HepG2 (cell line): Measurements from ENCODE around the gene CDC42SE2. TPM values are rescaled to one million over a fixed set of nuclear protein-coding genes. Genes with fewer than 3 reads are reported as not detected.

Experiments used
- ATAC-seq: fragments of 200-7000 bp; cut with Tn5 transposase; 3 replicates; pipeline ENCODE4 v1.9.1; 2020; ENCODE audit warnings: mild to moderate bottlenecking, moderate library complexity
- BruUV-seq: library from RNA; stranded (reverse); fragments of 400-500 nt; replicated peaks from 2 replicates; lab custom pipeline; 2021; lab: Mats Ljungman, UMichigan
- CTCF ChIA-PET: fragments of 300-600 bp; formaldehyde crosslinking; extraction: SDS; loops from one replicate; lab custom pipeline; 2021; ENCODE audit warnings: low total read pairs, inconsistent platforms, low intra/inter-chr PET ratio; lab: Yijun Ruan, JAX
- POLR2A ChIA-PET: fragments of 350-600 bp; sonication (Branson Sonifier 250); formaldehyde crosslinking; loops from one replicate; lab custom pipeline; 2020; ENCODE audit warnings: antibody characterized with exemption, inconsistent platforms; lab: Yijun Ruan, JAX
- DNase-seq: peaks from one replicate; pipeline ENCODE4 v3.0.0-alpha.2; 2015; ENCODE audit warnings: low spot score
- FAIRE-seq: peaks from 3 replicates; lab custom pipeline; 2011; peaks lifted over from hg19 to GRCh38; lab: Jason Lieb, UNC
- H2AFZ ChIP-seq: one replicate; pipeline ENCODE4 v1.6.1; 2011; ENCODE audit warnings: low read length, inconsistent platforms
- H3K27ac ChIP-seq: fragments of 300-600 bp; 3 replicates; pipeline ENCODE4 v1.8.0; 2011; ENCODE audit warnings: mixed run types, mild to moderate bottlenecking, mixed read lengths, low read length, inconsistent platforms; ENCODE audit not compliant: insufficient read depth; ENCODE audit errors: extremely low read length
- H3K27me3 ChIP-seq, 2 experiments: fragments of 200-600 bp in 1 of 2; 2 replicates in 1 of 2; 3 replicates in 1 of 2; pipeline versions ENCODE4 v1.6.0 to v1.8.0; 2011; ENCODE audit warnings: low read length in 2 of 2, mild to moderate bottlenecking in 2 of 2, moderate library complexity in 2 of 2, inconsistent platforms in 1 of 2; ENCODE audit not compliant: insufficient read depth in 2 of 2, control insufficient read depth in 1 of 2
- H3K36me3 ChIP-seq, 2 experiments: fragments of 200-600 bp in 1 of 2; replicated peaks in 1 of 2; 2 replicates in 1 of 2; 3 replicates in 1 of 2; pipeline versions ENCODE4 v1.5.1 to v1.8.0; 2011; ENCODE audit warnings: low read length in 2 of 2, inconsistent platforms in 1 of 2; ENCODE audit not compliant: insufficient read depth in 2 of 2, control insufficient read depth in 1 of 2
- H3K4me1 ChIP-seq: 2 replicates; pipeline ENCODE4 v1.5.1; 2012; ENCODE audit warnings: low read length, inconsistent platforms; ENCODE audit not compliant: insufficient read depth
- H3K4me2 ChIP-seq: 2 replicates; pipeline ENCODE4 v1.6.0; 2011; ENCODE audit warnings: low read depth, low read length, inconsistent platforms
- H3K4me3 ChIP-seq, 3 experiments: fragments of 200-600 bp in 1 of 3; sonication (generic), shearing (Covaris generic) in 1 of 3; replicated peaks in 1 of 3; 2 replicates each; pipeline ENCODE4 v1.5.1; 2011 to 2016; ENCODE audit warnings: low read length in 3 of 3, inconsistent platforms in 2 of 3, low read depth in 2 of 3, mild to moderate bottlenecking in 2 of 3, control low read depth in 1 of 3, mixed read lengths in 1 of 3; ENCODE audit not compliant: insufficient read depth in 1 of 3
- H3K79me2 ChIP-seq: one replicate; pipeline ENCODE4 v1.6.1; 2011; ENCODE audit warnings: low read length, inconsistent platforms; ENCODE audit not compliant: insufficient read depth
- H3K9ac ChIP-seq: 2 replicates; pipeline ENCODE4 v1.6.0; 2011; ENCODE audit warnings: mild to moderate bottlenecking, low read depth, low read length, inconsistent platforms; ENCODE audit not compliant: insufficient read depth
- H3K9me3 ChIP-seq: 2 replicates; pipeline ENCODE4 v1.5.1; 2012; ENCODE audit warnings: mild to moderate bottlenecking, low read length
- H4K20me1 ChIP-seq: 2 replicates; pipeline ENCODE4 v1.6.0; 2011; ENCODE audit warnings: inconsistent platforms, mild to moderate bottlenecking, low read length, moderate library complexity; ENCODE audit not compliant: insufficient read depth
- CTCF ChIP-seq: sonication (generic); formaldehyde crosslinking; IDR thresholded peaks from 2 replicates; pipeline ENCODE4 v1.5.0; 2020; ENCODE audit warnings: mild to moderate bottlenecking, missing genetic modification reagents, moderate library complexity
- DMAP1 ChIP-seq: IDR thresholded peaks from 2 replicates; pipeline ENCODE4 v1.6.1; 2016
- GFI1 ChIP-seq: sonication (generic); formaldehyde crosslinking; IDR thresholded peaks from 2 replicates; pipeline ENCODE4 v1.5.0; 2020; ENCODE audit warnings: missing genetic modification reagents, mild to moderate bottlenecking, borderline replicate concordance
- NFKBIZ ChIP-seq: IDR thresholded peaks from 2 replicates; pipeline ENCODE4 v1.6.1; 2018; ENCODE audit warnings: missing genetic modification reagents, missing compliant biosample characterization
- REXO4 ChIP-seq: sonication (generic); formaldehyde crosslinking; IDR thresholded peaks from 2 replicates; pipeline ENCODE4 v1.8.0; 2022; ENCODE audit warnings: missing genetic modification reagents, mild to moderate bottlenecking, borderline replicate concordance
- ZBTB26 ChIP-seq: IDR thresholded peaks from 2 replicates; pipeline ENCODE4 v1.6.1; 2016; ENCODE audit warnings: missing compliant biosample characterization, missing genetic modification reagents, borderline replicate concordance
- ZBTB34 ChIP-seq: sonication (generic); formaldehyde crosslinking; IDR thresholded peaks from 2 replicates; pipeline ENCODE4 v1.8.0; 2022; ENCODE audit warnings: mild to moderate bottlenecking, missing genetic modification reagents
- ZMAT5 ChIP-seq: sonication (generic); formaldehyde crosslinking; IDR thresholded peaks from 2 replicates; pipeline ENCODE4 v1.5.0; 2020; ENCODE audit warnings: mild to moderate bottlenecking, low read depth, missing genetic modification reagents, borderline replicate concordance
- ZNF496 ChIP-seq: sonication (generic); formaldehyde crosslinking; IDR thresholded peaks from 2 replicates; pipeline ENCODE4 v1.8.1; 2023; ENCODE audit warnings: mild to moderate bottlenecking, moderate library complexity, missing genetic modification reagents; ENCODE audit not compliant: insufficient replicate concordance
- ZNF639 ChIP-seq: conservative IDR thresholded peaks from 2 replicates; pipeline ENCODE4 v1.6.1; 2018; ENCODE audit warnings: missing genetic modification reagents
- WGBS: methylation state at CpG from one replicate; pipeline ENCODE4 v1.1.6; 2017; ENCODE audit warnings: low lambda C conversion rate; 5-methylcytosine and 5-hydroxymethylcytosine counted together
- in situ Hi-C: cut with HindIII; loops from 2 replicates; pipeline ENCODE4 v1.10.0; 2017; ENCODE audit warnings: low pct_unique_long_range_greater_than_20kb; ENCODE audit not compliant: extremely low pct_ligation_motif_present
- intact Hi-C: fragments of 100-400 bp; cut with micrococcal nuclease; formaldehyde crosslinking; loops from one replicate; pipeline ENCODE4 v1.10.0; 2022; ENCODE audit not compliant: unreplicated experiment
- polyA plus RNA-seq, 8 experiments: library from polyadenylated mRNA; depleted of rRNA in 3 of 8; stranded (reverse) in 7 of 8; unstranded in 1 of 8; fragments of >200 nt; fragmentation: Illumina TruSeq in 4 of 8; extraction: Trizol in 4 of 8; gene quantifications; 2 replicates each; pipeline versions ENCODE4 v1.2.1 to v1.2.3, GENCODE V29; 2011 to 2016; ENCODE audit warnings: low read depth in 4 of 8, missing spikeins in 1 of 8, mixed read lengths in 1 of 8; ENCODE audit not compliant: insufficient read depth in 1 of 8
- total RNA-seq, 5 experiments: library from RNA; depleted of rRNA; stranded (reverse); fragments of >200 nt; fragmentation: Illumina TruSeq; extraction: Trizol; gene quantifications; 2 replicates each; pipeline ENCODE4 v1.2.3, GENCODE V29; 2016; ENCODE audit warnings: low read depth in 1 of 5
- TF ChIP-seq, protein P1 (sequence below), 2 experiments: sonication (generic) in 1 of 2; formaldehyde crosslinking in 1 of 2; IDR thresholded peaks; 2 replicates each; pipeline versions ENCODE4 v1.5.1 to v1.6.1; 2011 to 2020; ENCODE audit warnings: borderline replicate concordance in 1 of 2, low read depth in 1 of 2, low read length in 1 of 2, mild to moderate bottlenecking in 1 of 2, missing genetic modification reagents in 1 of 2, moderate library complexity in 1 of 2
- TF ChIP-seq, protein P2 (sequence below): sonication (generic); formaldehyde crosslinking; IDR thresholded peaks from 2 replicates; pipeline ENCODE4 v1.4.0; 2020; ENCODE audit warnings: mild to moderate bottlenecking, missing genetic modification reagents

CDC42SE2 gene
- total and polyA plus RNA-seq, 2 of the 13 experiments (the other 11 are each of a cell fraction or from before 2014, with no cell fraction given) = 19.6 to 25.0 TPM

- TF ChIP-seq CTCF = no peak
Measured at GRCh38 chr5:131430794-131431193, 166.9 kb downstream of the CDC42SE2 start (continued).

DNA sequence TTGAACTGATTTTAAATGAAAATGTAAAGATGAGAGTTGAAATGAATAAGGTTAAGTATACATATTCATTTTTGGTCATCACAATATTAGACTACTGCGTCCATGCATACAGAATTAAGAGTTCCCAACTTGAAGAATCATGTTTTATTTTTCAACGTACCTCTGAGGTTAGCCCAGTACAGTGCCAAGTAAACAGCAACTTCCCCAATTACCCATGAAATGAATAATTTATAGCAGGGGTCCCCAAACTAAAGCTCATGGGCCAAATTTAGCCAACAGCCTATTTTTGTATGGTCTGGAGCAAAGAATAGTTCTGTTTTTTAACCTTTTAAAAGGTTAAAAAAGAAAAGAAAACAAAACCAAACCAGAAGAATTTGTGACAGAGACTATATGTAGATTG, 167.9 kb downstream of the CDC42SE2 start:
- Histone ChIP-seq H3K27ac (no peak overlapping the region), H3K4me2 (no peak overlapping the region), H3K9me3 (no peaks in the 10 kb centered on the region), H3K4me3 (no peak overlapping the region), H3K27me3 (no peaks in the 10 kb centered on the region), H3K79me2 (no peaks in the 10 kb centered on the region), H2AFZ (no peak overlapping the region), H4K20me1 (no peaks in the 10 kb centered on the region), H3K9ac (no peak overlapping the region), H3K4me1 (no peaks in the 10 kb centered on the region), H3K36me3 (peaks cover 22 to 80% of the 10 kb centered on the region in 2 experiments; a peak in 4 of 5 replicates)
- POLR2A ChIA-PET = no interaction called here
- BruUV-seq = no TSS peak
- CTCF ChIA-PET = no interaction called here
- FAIRE-seq (no peak), ATAC-seq (no peak), DNase-seq (no peak)
- 94% methylated on average over 2 of the region's 2 CpGs for WGBS
- in situ Hi-C loops = loop anchor here (25.0 kb wide), 1 partner anchor 581 kb away; the partner anchor contains the start of gene ACSL6
- intact Hi-C loops = no loop called here
- TF ChIP-seq ZNF639 (CRISPR knock-in tag) (no peak), REXO4 (CRISPR knock-in tag) (no peak), NFKBIZ (CRISPR knock-in tag) (no peak), ZMAT5 (CRISPR knock-in tag) (no peak), GFI1 (no peak), ZBTB34 (no peak), ZBTB26 (CRISPR knock-in tag) (no peak), DMAP1 (CRISPR knock-in tag) (no peak), ZNF496 (CRISPR knock-in tag) (no peak)
- TF ChIP-seq, protein P1, sequence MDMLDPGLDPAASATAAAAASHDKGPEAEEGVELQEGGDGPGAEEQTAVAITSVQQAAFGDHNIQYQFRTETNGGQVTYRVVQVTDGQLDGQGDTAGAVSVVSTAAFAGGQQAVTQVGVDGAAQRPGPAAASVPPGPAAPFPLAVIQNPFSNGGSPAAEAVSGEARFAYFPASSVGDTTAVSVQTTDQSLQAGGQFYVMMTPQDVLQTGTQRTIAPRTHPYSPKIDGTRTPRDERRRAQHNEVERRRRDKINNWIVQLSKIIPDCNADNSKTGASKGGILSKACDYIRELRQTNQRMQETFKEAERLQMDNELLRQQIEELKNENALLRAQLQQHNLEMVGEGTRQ (IDR thresholded peaks at IDR 0.05; ENCODE audit: low read depth, low read length) = no peak
- TF ChIP-seq, protein P1 (CRISPR knock-in tag; IDR thresholded peaks at IDR 0.05; ENCODE audit: borderline replicate concordance) = no peak
- TF ChIP-seq, protein P2, sequence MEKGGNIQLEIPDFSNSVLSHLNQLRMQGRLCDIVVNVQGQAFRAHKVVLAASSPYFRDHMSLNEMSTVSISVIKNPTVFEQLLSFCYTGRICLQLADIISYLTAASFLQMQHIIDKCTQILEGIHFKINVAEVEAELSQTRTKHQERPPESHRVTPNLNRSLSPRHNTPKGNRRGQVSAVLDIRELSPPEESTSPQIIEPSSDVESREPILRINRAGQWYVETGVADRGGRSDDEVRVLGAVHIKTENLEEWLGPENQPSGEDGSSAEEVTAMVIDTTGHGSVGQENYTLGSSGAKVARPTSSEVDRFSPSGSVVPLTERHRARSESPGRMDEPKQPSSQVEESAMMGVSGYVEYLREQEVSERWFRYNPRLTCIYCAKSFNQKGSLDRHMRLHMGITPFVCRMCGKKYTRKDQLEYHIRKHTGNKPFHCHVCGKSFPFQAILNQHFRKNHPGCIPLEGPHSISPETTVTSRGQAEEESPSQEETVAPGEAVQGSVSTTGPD = no peak
